GM23338 (cell line): ENCODE data around the gene SURF1.

Experiments used
- CREB1 ChIP-seq: fragments of 250-450 bp; sonication (Bioruptor Pico); IDR thresholded peaks from 2 replicates; pipeline ENCODE4 v1.5.0; 2020; ENCODE audit warnings: low read depth, mild to moderate bottlenecking, moderate library complexity
- CTCF ChIP-seq, 2 experiments: fragments of 200-600 bp in 1 of 2; sonication (generic) in 1 of 2; conservative IDR thresholded peaks; 2 replicates each; pipeline versions ENCODE4 v1.5.1 to v1.6.1; 2016 to 2017; ENCODE audit warnings: antibody characterized with exemption in 2 of 2, low read depth in 2 of 2, mild to moderate bottlenecking in 2 of 2, moderate library complexity in 1 of 2
- ETS1 ChIP-seq: IDR thresholded peaks from 2 replicates; pipeline ENCODE4 v1.6.1; 2016; ENCODE audit warnings: antibody characterized with exemption
- EZH2 ChIP-seq: fragments of 200-600 bp; sonication (generic); IDR thresholded peaks from one replicate; pipeline ENCODE4 v1.8.0; 2017; ENCODE audit warnings: antibody characterized with exemption, mild to moderate bottlenecking, low read depth; ENCODE audit not compliant: unreplicated experiment
- EZH2phosphoT487 ChIP-seq: fragments of 200-600 bp; sonication (generic); IDR thresholded peaks from one replicate; pipeline ENCODE4 v1.8.1; 2018; ENCODE audit warnings: antibody characterized with exemption; ENCODE audit not compliant: unreplicated experiment
- JUNB ChIP-seq: IDR thresholded peaks from one replicate; pipeline ENCODE4 v1.6.1; 2016; ENCODE audit warnings: antibody characterized with exemption; ENCODE audit not compliant: unreplicated experiment
- NANOG ChIP-seq: IDR thresholded peaks from 2 replicates; pipeline ENCODE4 v1.6.1; 2016; ENCODE audit warnings: antibody characterized with exemption, borderline replicate concordance
- POLR2AphosphoS5 ChIP-seq: IDR thresholded peaks from 2 replicates; pipeline ENCODE4 v1.6.1; 2016; ENCODE audit warnings: antibody characterized with exemption, low read depth
- REST ChIP-seq: IDR thresholded peaks from one replicate; pipeline ENCODE4 v1.6.1; 2018; ENCODE audit warnings: antibody characterized with exemption; ENCODE audit not compliant: unreplicated experiment
- ZNF114 ChIP-seq: fragments of 250-450 bp; sonication (Bioruptor Pico); IDR thresholded peaks from 2 replicates; pipeline ENCODE4 v1.5.0; 2020; ENCODE audit warnings: mild to moderate bottlenecking, moderate library complexity
- ZNF331 ChIP-seq: fragments of 250-450 bp; sonication (Bioruptor Pico); IDR thresholded peaks from 2 replicates; pipeline ENCODE4 v1.5.0; 2020; ENCODE audit warnings: low read depth, mild to moderate bottlenecking, moderate library complexity

- TF ChIP-seq CTCF (conservative IDR thresholded peaks at IDR 0.05; ENCODE audit: low read depth in 2 of 2), result no peak
- no peak for TF ChIP-seq EZH2
- no peak for TF ChIP-seq EZH2phosphoT487
- TF ChIP-seq CREB1 (CRISPR knock-in tag), result no peak
- TF ChIP-seq JUNB, result no peak
- no peak for TF ChIP-seq ZNF114 (CRISPR knock-in tag)
- TF ChIP-seq POLR2AphosphoS5, result no peak
- no peak for TF ChIP-seq REST
- no peak for TF ChIP-seq ETS1
- TF ChIP-seq NANOG, result no peak
- no peak for TF ChIP-seq ZNF331 (CRISPR knock-in tag)
Measured at GRCh38 chr9:133352635-133353340, 3.5 kb downstream of the SURF1 start.
